GM18867 (cell line): ENCODE results near the gene MRPL17.

Source experiments
- ATAC-seq: cut with Tn5 transposase; IDR thresholded peaks from one replicate; pipeline ENCODE4 v1.9.1; 2021; ENCODE audit warnings: mild to moderate bottlenecking, moderate library complexity; ENCODE audit not compliant: unreplicated experiment

MRPL17 gene

DNA sequence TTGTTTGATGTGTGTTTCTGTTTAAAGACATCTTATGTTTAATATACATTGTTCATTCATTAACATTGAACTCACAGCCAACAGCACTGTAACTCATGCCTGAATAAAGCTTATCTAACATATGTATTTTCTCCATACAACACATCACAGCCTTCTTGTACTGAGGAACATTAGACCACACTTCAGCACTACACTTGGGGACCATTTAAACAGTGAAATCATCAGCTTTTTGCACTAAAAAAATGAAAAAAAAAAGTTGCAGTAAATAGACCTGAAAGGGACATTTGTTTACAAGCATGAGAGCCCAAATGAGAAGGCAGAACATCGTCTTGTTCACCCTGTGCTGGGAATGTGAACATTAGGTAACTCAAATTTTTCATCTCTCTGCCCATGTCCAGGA, 48.6 kb downstream of the MRPL17 start:
- ATAC-seq: no peak

DNA sequence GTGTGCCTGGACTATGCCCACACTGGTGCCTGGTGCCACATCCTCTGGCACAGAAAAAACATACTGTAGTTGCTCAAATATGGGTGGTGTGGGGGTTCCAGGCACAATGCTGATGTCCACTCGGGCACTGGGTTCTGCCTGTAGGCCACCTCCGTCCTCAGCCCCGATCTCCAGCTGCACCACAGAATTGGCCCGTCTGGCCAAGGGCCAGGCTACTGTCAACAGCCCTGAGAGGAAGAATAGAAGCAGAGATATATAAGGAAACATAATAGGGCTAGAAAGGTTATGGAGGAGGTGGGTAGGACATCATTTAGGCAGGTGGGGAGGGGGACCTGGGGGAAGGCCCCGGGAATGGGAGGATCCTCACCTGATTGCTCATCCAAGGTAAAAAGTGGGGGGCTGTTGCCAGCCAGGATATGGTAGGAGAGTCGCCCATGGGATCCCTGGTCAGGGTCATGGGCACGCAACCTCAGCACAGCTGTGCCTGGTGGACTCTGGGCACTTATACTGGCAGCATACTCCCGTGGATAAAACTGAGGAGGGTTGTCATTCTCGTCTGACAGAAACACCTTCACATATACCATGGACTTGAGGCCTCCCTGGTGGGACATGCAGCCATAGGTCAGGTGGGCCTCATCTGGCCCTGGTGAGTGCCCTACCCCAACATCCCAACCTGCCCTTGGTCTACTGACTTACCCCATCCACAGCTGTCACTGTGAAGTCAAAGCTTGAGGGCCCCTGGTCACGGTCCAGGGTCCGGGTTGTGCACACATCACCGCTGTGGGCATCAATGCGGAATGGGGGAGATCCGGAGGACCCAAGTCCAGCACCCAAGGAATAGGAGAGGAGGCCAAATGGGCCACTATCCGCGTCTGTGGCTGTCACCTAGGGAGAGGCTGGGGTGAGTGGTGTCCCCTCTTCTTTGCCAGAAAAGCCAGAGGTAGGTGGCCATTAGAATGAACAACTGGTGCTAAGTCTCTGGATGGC, 49.4 kb downstream of the MRPL17 start:
- no peak for ATAC-seq

DNA sequence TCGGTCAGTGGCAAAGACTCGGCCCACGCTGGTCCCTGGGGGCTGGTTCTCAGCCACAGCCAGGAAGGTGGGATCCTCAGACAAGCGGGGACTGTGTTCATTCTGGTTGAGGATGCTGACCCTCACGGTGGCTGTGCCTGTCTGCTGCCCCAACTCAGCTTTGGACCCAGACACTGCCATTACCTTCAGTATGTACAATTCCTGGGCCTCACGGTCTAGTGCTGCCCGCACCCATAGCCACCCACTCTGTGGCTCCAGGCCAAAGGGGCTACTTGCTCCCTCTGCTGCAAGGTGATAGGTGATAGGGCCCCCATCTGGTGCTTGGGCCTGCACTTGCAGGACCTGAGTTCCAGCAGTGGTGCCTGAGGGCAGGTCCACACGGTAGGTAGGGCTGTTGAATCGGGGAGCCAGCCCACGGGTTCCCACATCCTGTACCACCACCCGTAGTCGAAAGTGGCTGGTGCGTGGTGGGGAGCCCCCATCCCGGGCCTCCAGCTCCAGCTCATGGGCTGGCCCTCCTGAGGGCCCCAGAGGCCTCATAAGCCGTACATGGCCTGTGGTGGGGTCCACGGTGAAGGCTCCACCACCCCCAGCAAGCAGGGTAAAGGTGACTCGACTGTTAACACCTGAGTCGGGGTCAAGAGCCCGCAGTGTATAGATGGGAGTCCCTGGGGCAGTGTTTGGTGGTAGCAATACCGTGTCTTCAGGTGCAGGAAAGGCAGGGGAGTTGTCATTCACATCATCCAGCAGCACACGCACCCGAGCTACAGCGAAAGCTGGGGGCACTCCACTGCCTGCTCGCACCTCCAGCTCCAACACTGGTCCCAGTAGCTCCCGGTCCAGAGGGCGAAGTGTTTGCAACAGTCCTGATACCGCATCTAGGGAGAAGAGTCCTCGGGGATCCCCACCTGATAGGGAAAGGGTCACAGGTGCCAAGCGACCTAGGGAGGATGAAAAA, 50.7 kb downstream of the MRPL17 start:
- ATAC-seq: no peak

DNA sequence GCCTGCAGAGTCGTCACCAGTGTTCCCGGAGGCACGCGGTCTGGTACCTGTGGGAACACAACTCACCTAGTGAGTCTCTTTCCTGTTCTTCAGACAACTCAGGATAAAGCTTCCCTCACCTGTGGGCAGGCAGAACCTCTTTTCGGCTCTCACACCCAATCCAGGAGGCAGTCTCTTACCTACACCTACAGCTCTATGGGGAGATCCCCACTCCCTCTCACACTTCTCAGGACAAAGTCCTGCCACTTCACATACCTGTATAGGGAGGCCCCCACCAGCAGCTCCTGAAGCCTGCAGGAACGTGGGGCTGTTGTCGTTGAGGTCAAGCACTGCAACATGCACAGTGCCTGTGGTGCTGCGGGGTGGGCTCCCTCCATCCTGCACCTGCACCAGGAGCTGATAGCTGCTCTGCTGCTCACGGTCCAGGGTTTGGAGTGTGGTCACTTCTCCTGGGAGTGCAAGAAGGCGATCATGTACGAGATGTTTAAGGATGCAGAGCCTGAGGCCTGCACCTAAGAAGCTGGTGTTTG, 51.7 kb downstream of the MRPL17 start:
- ATAC-seq: no peak

DNA sequence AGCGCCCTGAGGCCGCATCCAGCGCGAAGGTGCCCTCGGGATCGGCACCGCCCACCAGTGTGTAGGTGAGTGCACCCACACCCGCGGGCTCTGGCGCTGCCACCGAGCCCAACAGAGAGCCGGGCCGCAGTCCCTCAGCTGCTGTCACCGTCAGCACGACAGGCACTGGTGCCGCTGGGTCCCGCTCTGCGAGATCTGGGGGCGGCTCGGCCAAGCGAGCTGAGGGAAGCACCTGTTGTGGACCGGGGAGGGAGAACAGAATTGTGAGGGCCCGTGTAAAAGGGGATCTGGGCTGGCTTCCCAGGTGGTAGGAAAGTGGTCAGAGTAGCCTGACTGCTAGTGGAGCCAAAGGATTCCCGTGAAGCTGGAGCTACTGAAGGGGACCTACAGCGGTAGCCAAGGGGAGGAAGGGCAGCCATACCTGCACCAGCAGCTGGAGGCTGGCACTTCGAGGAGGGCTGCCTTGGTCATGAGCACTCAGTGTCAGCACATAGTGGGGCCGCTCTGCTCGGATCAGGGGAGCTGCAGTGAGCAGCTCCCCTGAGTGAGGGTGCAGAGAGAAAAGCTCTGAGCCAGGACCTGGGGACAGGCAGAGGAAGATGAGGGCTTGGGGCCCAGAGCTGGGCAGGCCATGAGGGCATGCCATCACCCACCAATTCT, 52.4 kb downstream of the MRPL17 start:
- ATAC-seq: no peak
